ENCODE results near the gene IL1RL2.

IL1RL2 gene

GRCh38 chr2:102273619-102274211, 86.9 kb downstream of the IL1RL2 start:
- Histone ChIP-seq H3K27me3 (ENCODE audit: control insufficient read depth, insufficient read depth, low read length) (no peaks in the 10 kb centered on the region), H3K9ac (ENCODE audit: low read depth, low read length) (no peak overlapping the region), H3K36me3 (ENCODE audit: control insufficient read depth, insufficient read depth, low read length) (no peaks in the 10 kb centered on the region), H3K27ac (ENCODE audit: low read depth, low read length) (no peak overlapping the region), H3K4me3 (ENCODE audit: low read depth, low read length) (no peak overlapping the region), H3K4me1 (ENCODE audit: control insufficient read depth, insufficient read depth, low read length) (no peaks in the 10 kb centered on the region), H3K9me3 (ENCODE audit: control insufficient read depth, insufficient read depth, low read length) (0 out of 2 replicates have a peak, but pooled peaks cover 5% of the 10 kb centered on the region)

GRCh38 chr2:102276549-102277201, 89.9 kb downstream of the IL1RL2 start:
- Histone ChIP-seq H3K4me3 (ENCODE audit: low read depth, low read length) (no peak overlapping the region), H3K9me3 (ENCODE audit: control insufficient read depth, insufficient read depth, low read length) (0 out of 2 replicates have a peak, but pooled peaks cover 5% of the 10 kb centered on the region), H3K27ac (ENCODE audit: low read depth, low read length) (no peak overlapping the region), H3K27me3 (ENCODE audit: control insufficient read depth, insufficient read depth, low read length) (no peaks in the 10 kb centered on the region), H3K9ac (ENCODE audit: low read depth, low read length) (no peak overlapping the region), H3K4me1 (ENCODE audit: control insufficient read depth, insufficient read depth, low read length) (no peaks in the 10 kb centered on the region), H3K36me3 (ENCODE audit: control insufficient read depth, insufficient read depth, low read length) (no peaks in the 10 kb centered on the region)

DNA sequence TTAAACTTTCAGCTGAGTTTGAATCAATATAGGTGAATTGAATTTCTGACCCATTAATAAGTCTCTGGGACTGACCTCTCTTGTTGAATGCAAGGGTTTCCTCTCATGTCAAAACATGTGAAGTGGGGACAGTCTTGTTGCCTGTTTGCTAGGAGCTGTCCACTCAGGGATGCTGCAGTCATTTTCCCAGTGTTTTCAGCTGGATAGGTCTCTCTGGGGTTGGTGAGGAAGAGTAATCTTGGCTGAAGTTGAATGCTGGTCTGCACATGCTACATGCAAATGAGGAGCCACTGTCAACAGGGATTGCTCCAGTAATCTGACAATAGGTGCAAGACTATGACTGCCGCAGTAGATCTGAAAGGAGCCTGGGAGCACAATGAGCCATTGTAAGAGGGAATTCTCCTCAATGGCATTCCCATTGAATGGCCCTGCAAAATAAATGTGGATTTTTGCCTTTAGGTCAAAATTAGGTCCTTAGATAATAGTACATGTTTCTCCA, 90.4 kb downstream of the IL1RL2 start:
- Histone ChIP-seq H3K27me3 (ENCODE audit: control insufficient read depth, insufficient read depth, low read length) (no peaks in the 10 kb centered on the region), H3K4me1 (ENCODE audit: control insufficient read depth, insufficient read depth, low read length) (no peaks in the 10 kb centered on the region), H3K4me3 (ENCODE audit: low read depth, low read length) (no peak overlapping the region), H3K27ac (ENCODE audit: low read depth, low read length) (no peak overlapping the region), H3K9me3 (ENCODE audit: control insufficient read depth, insufficient read depth, low read length) (0 out of 2 replicates have a peak, but pooled peaks cover 5% of the 10 kb centered on the region), H3K9ac (ENCODE audit: low read depth, low read length) (no peak overlapping the region), H3K36me3 (ENCODE audit: control insufficient read depth, insufficient read depth, low read length) (no peaks in the 10 kb centered on the region)

GRCh38 chr2:102278720-102279390, 92.0 kb downstream of the IL1RL2 start:
- Histone ChIP-seq H3K36me3 (ENCODE audit: control insufficient read depth, insufficient read depth, low read length) (no peaks in the 10 kb centered on the region), H3K4me3 (ENCODE audit: low read depth, low read length) (no peak overlapping the region), H3K9me3 (ENCODE audit: control insufficient read depth, insufficient read depth, low read length) (0 out of 2 replicates have a peak, but pooled peaks cover 5% of the 10 kb centered on the region), H3K27ac (ENCODE audit: low read depth, low read length) (no peak overlapping the region), H3K4me1 (ENCODE audit: control insufficient read depth, insufficient read depth, low read length) (no peaks in the 10 kb centered on the region), H3K27me3 (ENCODE audit: control insufficient read depth, insufficient read depth, low read length) (no peaks in the 10 kb centered on the region), H3K9ac (ENCODE audit: low read depth, low read length) (no peak overlapping the region)

- Histone ChIP-seq H3K27me3 (ENCODE audit: control insufficient read depth, insufficient read depth, low read length) (no peaks in the 10 kb centered on the region), H3K9me3 (ENCODE audit: control insufficient read depth, insufficient read depth, low read length) (0 out of 2 replicates have a peak, but pooled peaks cover 5% of the 10 kb centered on the region), H3K4me3 (ENCODE audit: low read depth, low read length) (no peak overlapping the region), H3K4me1 (ENCODE audit: control insufficient read depth, insufficient read depth, low read length) (no peaks in the 10 kb centered on the region), H3K36me3 (ENCODE audit: control insufficient read depth, insufficient read depth, low read length) (no peaks in the 10 kb centered on the region), H3K9ac (ENCODE audit: low read depth, low read length) (no peak overlapping the region), H3K27ac (ENCODE audit: low read depth, low read length) (no peak overlapping the region)
Measured at GRCh38 chr2:102279391-102279735, 92.5 kb downstream of the IL1RL2 start.

GRCh38 chr2:102282678-102283091, 95.9 kb downstream of the IL1RL2 start:
- H3K4me1 ChIP-seq (ENCODE audit: control insufficient read depth, insufficient read depth, low read length), result no peaks in the 10 kb centered on the region
- no peaks in the 10 kb centered on the region for H3K9me3 ChIP-seq (ENCODE audit: control insufficient read depth, insufficient read depth, low read length)
- no peak overlapping the region for H3K4me3 ChIP-seq (ENCODE audit: low read depth, low read length)
- H3K27ac ChIP-seq (ENCODE audit: low read depth, low read length), result no peak overlapping the region
- H3K36me3 ChIP-seq (ENCODE audit: control insufficient read depth, insufficient read depth, low read length), result no peaks in the 10 kb centered on the region
- H3K27me3 ChIP-seq (ENCODE audit: control insufficient read depth, insufficient read depth, low read length), result no peaks in the 10 kb centered on the region
- H3K9ac ChIP-seq (ENCODE audit: low read depth, low read length), result no peak overlapping the region

- no peak overlapping the region for H3K27ac ChIP-seq (ENCODE audit: low read depth, low read length)
- H3K36me3 ChIP-seq (ENCODE audit: control insufficient read depth, insufficient read depth, low read length), result no peaks in the 10 kb centered on the region
- no peaks in the 10 kb centered on the region for H3K9me3 ChIP-seq (ENCODE audit: control insufficient read depth, insufficient read depth, low read length)
- no peaks in the 10 kb centered on the region for H3K4me1 ChIP-seq (ENCODE audit: control insufficient read depth, insufficient read depth, low read length)
- H3K9ac ChIP-seq (ENCODE audit: low read depth, low read length), result no peak overlapping the region
- H3K4me3 ChIP-seq (ENCODE audit: low read depth, low read length), result no peak overlapping the region
- H3K27me3 ChIP-seq (ENCODE audit: control insufficient read depth, insufficient read depth, low read length), result no peaks in the 10 kb centered on the region
Measured at GRCh38 chr2:102283996-102284395, 97.2 kb downstream of the IL1RL2 start.

- H3K27me3 ChIP-seq (ENCODE audit: control insufficient read depth, insufficient read depth, low read length), result no peaks in the 10 kb centered on the region
Measured at GRCh38 chr2:102284611-102285010, 97.8 kb downstream of the IL1RL2 start.

DNA sequence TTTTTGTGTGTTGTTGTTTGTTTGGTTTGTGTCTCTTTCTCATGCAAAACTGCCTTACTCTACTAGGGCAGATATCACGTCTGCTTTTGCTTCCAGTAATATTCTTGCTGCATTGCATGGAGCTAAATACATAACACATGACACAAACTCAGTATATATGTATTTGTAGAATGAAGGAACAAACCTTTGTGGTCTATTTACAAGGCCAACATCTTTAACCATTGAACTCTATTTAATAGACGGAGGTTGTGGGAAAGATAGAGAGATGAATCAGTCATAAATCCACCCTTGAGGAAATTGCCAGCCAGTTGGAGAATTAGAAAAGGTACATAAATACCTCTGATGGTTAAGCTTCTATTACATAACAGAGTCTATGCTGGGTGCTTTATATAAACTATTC, 98.5 kb downstream of the IL1RL2 start:
- H3K36me3 ChIP-seq (ENCODE audit: control insufficient read depth, insufficient read depth, low read length), result no peaks in the 10 kb centered on the region
- no peaks in the 10 kb centered on the region for H3K9me3 ChIP-seq (ENCODE audit: control insufficient read depth, insufficient read depth, low read length)
- H3K4me3 ChIP-seq (ENCODE audit: low read depth, low read length), result no peak overlapping the region
- H3K9ac ChIP-seq (ENCODE audit: low read depth, low read length), result no peak overlapping the region
- H3K27me3 ChIP-seq (ENCODE audit: control insufficient read depth, insufficient read depth, low read length), result no peaks in the 10 kb centered on the region
- no peaks in the 10 kb centered on the region for H3K4me1 ChIP-seq (ENCODE audit: control insufficient read depth, insufficient read depth, low read length)
- no peak overlapping the region for H3K27ac ChIP-seq (ENCODE audit: low read depth, low read length)

More at GRCh38 chr2:102284611-102285010, 97.8 kb downstream of the IL1RL2 start:
- H3K9ac ChIP-seq (ENCODE audit: low read depth, low read length), result no peak overlapping the region
- H3K36me3 ChIP-seq (ENCODE audit: control insufficient read depth, insufficient read depth, low read length), result no peaks in the 10 kb centered on the region
- H3K4me1 ChIP-seq (ENCODE audit: control insufficient read depth, insufficient read depth, low read length), result no peaks in the 10 kb centered on the region
- no peak overlapping the region for H3K27ac ChIP-seq (ENCODE audit: low read depth, low read length)
- H3K4me3 ChIP-seq (ENCODE audit: low read depth, low read length), result no peak overlapping the region
- no peaks in the 10 kb centered on the region for H3K9me3 ChIP-seq (ENCODE audit: control insufficient read depth, insufficient read depth, low read length)

GRCh38 chr2:102286041-102286440, 99.2 kb downstream of the IL1RL2 start:
- no peaks in the 10 kb centered on the region for H3K27me3 ChIP-seq (ENCODE audit: control insufficient read depth, insufficient read depth, low read length)
- no peaks in the 10 kb centered on the region for H3K36me3 ChIP-seq (ENCODE audit: control insufficient read depth, insufficient read depth, low read length)
- H3K27ac ChIP-seq (ENCODE audit: low read depth, low read length), result no peak overlapping the region
- H3K9ac ChIP-seq (ENCODE audit: low read depth, low read length), result no peak overlapping the region
- no peaks in the 10 kb centered on the region for H3K4me1 ChIP-seq (ENCODE audit: control insufficient read depth, insufficient read depth, low read length)
- H3K9me3 ChIP-seq (ENCODE audit: control insufficient read depth, insufficient read depth, low read length), result no peaks in the 10 kb centered on the region
- H3K4me3 ChIP-seq (ENCODE audit: low read depth, low read length), result no peak overlapping the region

DNA sequence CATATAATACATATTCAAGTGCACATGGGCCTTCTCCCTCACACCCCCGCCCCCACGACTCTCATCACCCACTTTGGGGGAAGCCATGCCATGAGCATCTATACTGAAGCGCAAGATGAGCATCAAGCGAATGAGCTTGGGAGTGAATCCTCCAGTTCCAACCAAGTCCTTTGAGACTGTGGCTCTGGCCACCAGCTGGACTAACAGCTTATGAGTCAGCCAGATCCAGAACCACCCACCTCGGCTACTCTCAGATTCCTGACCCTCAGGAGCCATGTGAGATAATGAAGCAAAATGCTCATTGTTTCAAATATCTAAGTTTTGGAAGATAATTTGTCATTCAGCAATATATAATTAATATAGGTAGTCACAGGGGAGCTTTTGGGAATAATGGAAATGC, 102.3 kb downstream of the IL1RL2 start:
- Histone ChIP-seq H3K4me3 (ENCODE audit: low read depth, low read length) (no peak overlapping the region), H3K4me1 (ENCODE audit: control insufficient read depth, insufficient read depth, low read length) (no peaks in the 10 kb centered on the region), H3K36me3 (ENCODE audit: control insufficient read depth, insufficient read depth, low read length) (no peaks in the 10 kb centered on the region), H3K9me3 (ENCODE audit: control insufficient read depth, insufficient read depth, low read length) (no peaks in the 10 kb centered on the region), H3K27ac (ENCODE audit: low read depth, low read length) (no peak overlapping the region), H3K27me3 (ENCODE audit: control insufficient read depth, insufficient read depth, low read length) (no peaks in the 10 kb centered on the region), H3K9ac (ENCODE audit: low read depth, low read length) (no peak overlapping the region)
